OCI-LY1 (cell line): Measurements from ENCODE around the gene BTNL3.

Experiments
- H2AFZ ChIP-seq: fragments of 200-600 bp; sonication (generic), shearing (Covaris generic); 2 replicates; pipeline ENCODE4 v1.6.0; 2014; ENCODE audit warnings: antibody characterized with exemption, mild to moderate bottlenecking, low read length
- H3F3A ChIP-seq: fragments of 200-600 bp; sonication (generic), shearing (Covaris generic); 2 replicates; pipeline ENCODE4 v1.6.0; 2014; ENCODE audit warnings: mild to moderate bottlenecking, antibody characterized with exemption, low read length, moderate library complexity; ENCODE audit not compliant: insufficient read depth
- H3K27ac ChIP-seq: fragments of 200-600 bp; sonication (generic); 2 replicates; pipeline ENCODE4 v1.5.1; 2014; ENCODE audit warnings: low read length, mixed run types, mild to moderate bottlenecking, low read depth; ENCODE audit not compliant: poor library complexity, severe bottlenecking
- H3K27me3 ChIP-seq: fragments of 200-600 bp; sonication (generic); 2 replicates; pipeline ENCODE4 v1.6.0; 2014; ENCODE audit warnings: antibody characterized with exemption, mild to moderate bottlenecking, low read length, moderate library complexity; ENCODE audit not compliant: insufficient read depth
- H3K36me3 ChIP-seq: fragments of 200-600 bp; sonication (generic); 2 replicates; pipeline ENCODE4 v1.6.1; 2014; ENCODE audit warnings: mild to moderate bottlenecking, antibody characterized with exemption, low read length, moderate library complexity, mixed read lengths; ENCODE audit not compliant: insufficient read depth
- H3K4me1 ChIP-seq: fragments of 200-600 bp; sonication (generic); 2 replicates; pipeline ENCODE4 v1.5.1; 2014; ENCODE audit warnings: mild to moderate bottlenecking, low read length, moderate library complexity; ENCODE audit not compliant: insufficient read depth, severe bottlenecking
- H3K4me2 ChIP-seq: fragments of 200-600 bp; sonication (generic), shearing (Covaris generic); 2 replicates; pipeline ENCODE4 v1.6.1; 2014; ENCODE audit warnings: low read length
- H3K4me3 ChIP-seq: fragments of 200-600 bp; sonication (generic); 2 replicates; pipeline ENCODE4 v1.5.1; 2014; ENCODE audit warnings: low read length, low read depth, mild to moderate bottlenecking, mixed read lengths; ENCODE audit not compliant: poor library complexity, severe bottlenecking
- H3K79me2 ChIP-seq: fragments of 200-600 bp; shearing (Covaris generic); 2 replicates; pipeline ENCODE4 v1.6.1; 2016; ENCODE audit warnings: mixed run types, low read length, mixed read lengths; ENCODE audit not compliant: insufficient read depth
- H3K9ac ChIP-seq: fragments of 200-600 bp; sonication (generic), shearing (Covaris generic); 2 replicates; pipeline ENCODE4 v1.6.1; 2014; ENCODE audit warnings: mild to moderate bottlenecking, low read length, mixed read lengths
- H3K9me2 ChIP-seq: fragments of 200-600 bp; sonication (generic), shearing (Covaris generic); 2 replicates; pipeline ENCODE4 v1.6.1; 2014; ENCODE audit warnings: low read depth, mild to moderate bottlenecking, low read length, mixed read lengths
- H3K9me3 ChIP-seq: fragments of 200-600 bp; shearing (Covaris generic); 2 replicates; pipeline ENCODE4 v1.6.1; 2014; ENCODE audit warnings: low read length, mixed read lengths
- H4K20me1 ChIP-seq: fragments of 200-600 bp; sonication (generic), shearing (Covaris generic); 2 replicates; pipeline ENCODE4 v1.6.0; 2016; ENCODE audit warnings: mild to moderate bottlenecking, low read length; ENCODE audit not compliant: insufficient read depth
- CTCF ChIP-seq: fragments of 200-600 bp; sonication (generic), shearing (Covaris generic); IDR thresholded peaks from 2 replicates; pipeline ENCODE4 v1.5.1; 2017; ENCODE audit warnings: mild to moderate bottlenecking, antibody characterized with exemption, low read length, moderate library complexity, mixed read lengths
- EZH2 ChIP-seq: fragments of 200-600 bp; sonication (generic), shearing (Covaris generic); IDR thresholded peaks from 2 replicates; pipeline ENCODE4 v1.8.0; 2017; ENCODE audit warnings: borderline replicate concordance, mixed run types, mild to moderate bottlenecking, antibody characterized with exemption, low read length, moderate library complexity, mixed read lengths

Gene BTNL3

DNA sequence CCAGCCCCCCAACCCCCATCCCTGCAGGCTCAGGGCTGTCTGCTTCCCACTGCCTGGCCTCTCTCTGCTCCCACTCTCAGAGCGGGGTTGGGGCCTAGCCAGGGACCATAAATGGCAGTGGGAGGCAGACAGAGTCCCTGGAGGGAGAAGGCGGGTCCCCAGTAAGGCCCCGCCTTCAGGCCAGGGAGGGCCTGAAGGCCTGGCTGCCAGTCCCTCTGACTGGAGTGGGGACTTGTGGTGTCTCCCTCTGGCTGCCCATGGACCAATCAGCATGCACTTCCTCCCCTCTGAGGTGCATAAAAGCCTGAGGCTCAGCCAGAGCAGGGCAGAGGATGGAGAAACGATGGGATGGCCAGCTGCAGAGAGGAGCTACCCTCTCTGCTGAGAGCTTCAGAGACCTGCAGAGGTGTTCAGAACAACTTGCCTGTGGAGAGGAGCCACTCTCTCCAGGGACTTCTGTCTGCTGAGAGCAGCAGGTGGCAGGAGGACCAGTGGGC is 48.8 kb downstream of the BTNL3 start:
- Histone ChIP-seq H3K9me2 (no peaks in the 10 kb centered on the region), H3K4me1 (no peaks in the 10 kb centered on the region), H3K79me2 (no peaks in the 10 kb centered on the region)

GRCh38 chr5:181039471-181039870 is 50.8 kb downstream of the BTNL3 start:
- Histone ChIP-seq H3K9ac (no peak overlapping the region), H3K27ac (no peak overlapping the region), H4K20me1 (no peaks in the 10 kb centered on the region), H3K9me3 (no peaks in the 10 kb centered on the region), H2AFZ (no peak overlapping the region), H3K4me2 (no peak overlapping the region), H3K4me3 (no peak overlapping the region), H3K79me2 (no peaks in the 10 kb centered on the region), H3K27me3 (no peaks in the 10 kb centered on the region; the same call in 1 of the 2 replicates), H3K36me3 (no peaks in the 10 kb centered on the region), H3F3A (no peaks in the 10 kb centered on the region), H3K9me2 (no peaks in the 10 kb centered on the region), H3K4me1 (peaks cover 13% of the 10 kb centered on the region)
- TF ChIP-seq EZH2 (no peak), CTCF (no peak)

More for the DNA sequence above, 48.8 kb downstream of the BTNL3 start:
- Histone ChIP-seq H3K27me3 (no peaks in the 10 kb centered on the region; the same call in 1 of the 2 replicates), H4K20me1 (no peaks in the 10 kb centered on the region), H3K9ac (no peak overlapping the region), H3K27ac (no peak overlapping the region), H3K4me2 (no peak overlapping the region), H3K9me3 (no peaks in the 10 kb centered on the region), H2AFZ (no peak overlapping the region), H3K4me3 (no peak overlapping the region), H3K36me3 (no peaks in the 10 kb centered on the region; the same call in 1 of the 2 replicates), H3F3A (no peaks in the 10 kb centered on the region)
- TF ChIP-seq CTCF (no peak), EZH2 (no peak)

DNA sequence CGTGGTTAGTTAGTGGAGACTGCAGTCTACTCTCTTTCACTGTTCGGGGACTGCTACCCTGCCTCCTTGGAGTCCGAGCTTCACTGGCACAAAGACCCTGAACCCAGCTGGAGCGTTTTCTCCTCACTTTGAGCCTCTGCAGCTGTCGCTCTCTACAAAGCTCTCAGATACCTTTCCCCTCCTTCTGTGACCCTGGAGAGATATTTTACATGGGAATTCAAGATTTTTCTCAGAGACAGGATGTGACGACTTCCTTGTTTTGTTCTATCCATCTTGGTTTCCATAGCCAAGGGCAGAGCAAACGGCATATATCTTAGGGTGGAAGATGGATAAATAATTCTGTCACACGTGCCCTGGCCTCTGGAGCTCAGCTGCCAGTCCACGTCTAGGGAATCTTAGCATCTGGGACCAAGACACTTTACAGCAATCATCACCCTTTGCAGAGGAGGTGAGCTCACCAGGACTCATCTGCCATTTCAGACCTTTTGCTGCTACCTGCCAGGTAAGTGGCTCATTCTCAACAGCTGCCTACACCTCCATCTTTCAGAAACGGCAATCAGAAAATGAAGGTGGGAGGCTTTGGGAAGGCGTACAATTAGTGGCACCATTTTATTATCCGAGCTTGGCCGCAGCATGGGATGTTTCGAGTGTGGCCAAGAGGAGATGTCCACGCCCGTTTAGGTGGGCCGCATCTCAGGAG is 51.4 kb downstream of the BTNL3 start, which contains the start of gene BTNL9:
TSS of gene BTNL9 (plus strand) at position 336 of the 700 bp plus-strand sequence. CDS start 5,224 bp downstream, outside the sequence.
- no peaks in the 10 kb centered on the region for H3K9me2 ChIP-seq
- no peaks in the 10 kb centered on the region for H3K79me2 ChIP-seq
- no peaks in the 10 kb centered on the region; the same call in 1 of the 2 replicates for H3K27me3 ChIP-seq
- H2AFZ ChIP-seq = no peak within 1 kb of the TSS
- H3K9me3 ChIP-seq = no peaks in the 10 kb centered on the region
- H3K36me3 ChIP-seq = no peaks in the 10 kb centered on the region
- H3K27ac ChIP-seq = no peak within 1 kb of the TSS
- no peak within 1 kb of the TSS for H3K4me3 ChIP-seq
- H3K4me1 ChIP-seq = peaks cover 19% of the 10 kb centered on the region
- no peak within 1 kb of the TSS for H3K9ac ChIP-seq
- no peaks in the 10 kb centered on the region for H4K20me1 ChIP-seq
- no peak within 1 kb of the TSS for H3K4me2 ChIP-seq
- TF ChIP-seq EZH2 = no peak
- TF ChIP-seq CTCF = no peak
- H3F3A ChIP-seq = no peaks in the 10 kb centered on the region
